ENCODE data around the gene CBFA2T2. TPM values are rescaled to one million over a fixed set of nuclear protein-coding genes. Genes with fewer than 3 reads are reported as not detected.
"Not testable (repeated sequence)": the region's sequence is repeated elsewhere in the genome, so short reads cannot be mapped to it uniquely, and the experiment has no call there.

The CBFA2T2 gene
- polyA plus RNA-seq, 5 donors: 34.1 to 48.8 (median 40.5) TPM

DNA sequence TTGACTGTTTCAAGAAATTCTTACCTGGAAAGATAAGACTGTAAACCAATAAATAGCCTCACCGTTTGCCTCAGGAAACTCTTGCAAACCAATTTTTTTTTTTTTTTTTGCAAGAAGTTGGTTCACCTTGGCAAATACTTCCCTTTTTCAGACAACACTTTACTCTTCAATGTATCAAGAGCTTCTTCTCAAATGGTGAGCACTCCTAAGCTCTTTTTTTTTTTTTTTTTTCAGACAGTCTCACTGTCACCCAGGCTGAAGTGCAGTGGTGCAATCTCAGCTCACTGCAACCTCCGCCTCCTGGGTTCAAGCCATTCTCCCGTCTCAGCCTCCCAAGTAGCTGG lies 23.6 kb upstream of the CBFA2T2 start:
- DNase-seq: no peak

GRCh38 chr20:33470457-33470856 lies 19.4 kb upstream of the CBFA2T2 start:
- DNase-seq: no peak

GRCh38 chr20:33470866-33471265 lies 19.0 kb upstream of the CBFA2T2 start:
- DNase-seq: no peak

DNA sequence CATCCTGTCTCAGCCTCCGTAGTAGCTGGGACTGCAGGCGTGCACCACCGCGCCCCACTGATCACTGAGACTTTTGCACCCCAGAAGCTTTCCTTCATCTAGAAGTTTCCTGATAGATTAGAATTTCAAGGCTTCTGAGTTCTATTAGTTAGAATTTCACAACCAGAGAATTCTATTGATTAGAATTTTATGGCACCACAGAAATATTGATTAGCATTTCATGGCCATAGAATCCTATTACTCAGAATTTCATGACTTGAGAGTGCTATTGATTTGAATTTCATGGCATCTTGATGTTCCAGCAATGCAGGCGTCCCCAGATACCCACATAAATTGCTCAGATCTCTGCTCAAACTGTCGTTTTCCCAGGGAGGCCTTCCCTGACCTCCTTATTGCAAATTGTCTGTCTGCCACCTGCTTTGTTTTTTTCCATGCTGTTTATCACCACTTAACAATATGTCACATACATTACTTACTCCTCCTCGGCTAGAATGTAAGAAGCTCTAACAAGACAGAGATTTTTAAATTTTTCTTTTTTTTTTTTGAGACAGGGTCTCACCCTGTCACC lies 16.9 kb upstream of the CBFA2T2 start:
- DNase-seq: no peak

GRCh38 chr20:33474097-33474873 lies 15.6 kb upstream of the CBFA2T2 start:
- DNase-seq: no peak

DNA sequence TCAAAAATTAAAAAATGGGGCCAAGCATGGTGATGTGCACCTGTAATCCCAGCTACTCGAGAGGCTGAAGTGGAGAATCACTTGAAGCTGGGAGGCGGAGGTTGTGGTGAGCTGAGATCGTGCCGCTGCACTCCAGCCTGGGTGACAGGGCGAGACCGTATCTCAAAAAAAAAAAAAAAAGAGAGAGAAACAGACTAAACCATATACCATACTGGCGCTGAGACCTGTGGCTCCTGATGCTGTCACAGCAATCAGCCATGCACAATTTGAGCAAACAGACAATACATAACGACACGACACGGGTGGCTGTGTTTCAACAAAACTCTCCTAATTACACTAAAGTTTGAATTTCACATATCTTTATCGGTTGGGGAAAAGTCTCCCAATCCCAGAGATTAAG lies 14.9 kb upstream of the CBFA2T2 start:
- DNase-seq: no peak

DNA sequence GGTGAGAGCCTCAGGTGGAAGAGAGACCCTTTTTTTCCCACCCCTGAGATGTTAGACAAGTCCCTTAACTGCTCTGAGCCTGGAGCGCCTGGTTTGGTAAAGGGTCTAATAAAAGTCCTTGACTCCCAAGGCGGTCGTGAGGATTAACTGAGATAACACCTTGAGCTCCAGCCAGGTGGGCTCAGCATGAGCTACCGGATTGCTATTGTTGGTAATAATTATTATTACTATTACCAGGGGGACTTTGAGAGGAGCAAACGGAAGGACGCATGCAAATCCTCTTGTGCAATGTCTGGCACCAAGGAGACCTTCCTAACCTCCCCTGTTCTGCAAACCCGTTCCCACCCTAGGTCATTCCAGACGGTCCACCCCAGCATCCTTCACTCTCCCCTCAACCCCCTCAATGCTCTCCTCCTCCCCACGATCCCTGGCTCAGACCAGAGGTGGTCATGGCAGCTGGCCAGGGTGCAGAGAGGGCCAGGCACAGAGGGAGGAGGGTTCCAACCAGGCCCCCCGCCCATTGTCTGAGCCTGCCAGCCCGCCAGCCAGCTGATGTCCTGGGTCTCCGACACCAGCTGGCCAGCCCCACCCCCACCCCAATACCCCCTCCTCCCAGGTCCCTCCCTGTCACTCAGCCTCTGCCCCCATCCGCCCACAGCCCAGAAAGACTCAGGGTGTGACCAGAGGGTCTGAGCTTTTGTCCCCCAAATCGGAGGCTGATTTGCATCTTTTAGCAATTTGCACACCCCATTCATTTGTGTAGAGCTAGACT lies 14.3 kb upstream of the CBFA2T2 start:
- DNase-seq: no peak

DNA sequence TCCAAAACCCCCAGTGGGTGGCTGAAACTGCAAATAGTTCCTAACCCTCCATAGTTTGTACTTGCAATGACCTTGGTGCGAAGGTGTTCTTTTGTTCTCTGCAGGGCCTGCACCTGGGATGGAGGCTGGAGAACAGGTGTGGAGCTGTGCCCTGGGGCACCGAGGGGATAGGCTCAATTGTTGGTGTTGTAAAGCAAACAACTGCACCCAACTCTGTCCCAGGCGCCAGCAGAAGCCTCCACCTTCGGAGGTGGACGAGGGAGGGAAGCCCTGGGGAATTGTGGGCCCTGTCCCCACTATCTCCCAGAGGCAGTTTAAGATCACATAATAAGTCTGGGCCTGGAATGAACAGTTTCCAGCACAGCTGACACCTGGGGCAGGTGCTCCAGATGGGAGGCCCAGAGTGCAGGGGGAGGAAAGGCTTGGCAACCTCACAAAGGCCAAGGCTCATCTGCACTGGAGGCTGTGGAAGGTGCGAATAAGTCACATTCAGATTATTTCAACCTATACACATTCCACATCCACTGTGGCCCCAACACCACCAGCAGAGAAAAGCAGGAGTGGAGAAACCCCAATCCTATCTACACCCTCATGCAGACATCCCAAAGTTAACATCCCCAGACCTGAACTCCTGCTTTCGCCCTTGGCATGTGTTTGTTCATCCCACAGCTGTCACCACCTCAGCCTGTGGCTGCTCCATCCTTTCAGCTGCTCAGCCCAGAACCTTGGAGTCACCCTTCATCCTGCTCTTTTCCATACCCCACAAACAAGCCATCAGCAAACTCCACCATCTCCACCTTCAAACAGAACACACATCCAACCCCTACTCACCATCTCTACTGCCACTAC lies 12.3 kb upstream of the CBFA2T2 start:
- DNase-seq: no peak

GRCh38 chr20:33480048-33480447 lies 9.8 kb upstream of the CBFA2T2 start:
- DNase-seq: no peak

GRCh38 chr20:33481431-33481941 lies 8.4 kb upstream of the CBFA2T2 start:
- no peak for DNase-seq

DNA sequence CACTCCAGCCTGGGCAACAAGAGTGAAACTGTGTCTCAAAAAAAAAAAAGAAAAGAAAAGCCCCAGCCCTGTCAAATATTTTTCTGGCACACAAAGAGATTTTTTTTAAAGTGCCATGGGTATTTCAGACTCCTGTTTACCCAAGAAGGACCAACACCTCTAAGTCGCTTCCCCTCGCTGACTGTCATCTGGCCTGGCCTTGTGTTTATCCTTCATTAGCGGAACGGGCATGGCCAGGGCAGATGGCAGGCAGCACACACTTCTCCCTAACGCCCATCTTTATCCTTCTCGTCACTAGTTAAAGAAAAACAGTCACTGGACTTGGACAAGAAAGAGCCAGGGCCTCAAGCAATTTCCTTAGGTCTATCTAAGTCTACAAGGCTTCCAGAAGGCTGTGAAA lies 7.3 kb upstream of the CBFA2T2 start:
- no peak for DNase-seq

GRCh38 chr20:33483186-33483585 lies 6.7 kb upstream of the CBFA2T2 start:
- DNase-seq: not testable (repeated sequence)

GRCh38 chr20:33488201-33488600 lies 1.7 kb upstream of the CBFA2T2 start:
- no peak for DNase-seq

DNA sequence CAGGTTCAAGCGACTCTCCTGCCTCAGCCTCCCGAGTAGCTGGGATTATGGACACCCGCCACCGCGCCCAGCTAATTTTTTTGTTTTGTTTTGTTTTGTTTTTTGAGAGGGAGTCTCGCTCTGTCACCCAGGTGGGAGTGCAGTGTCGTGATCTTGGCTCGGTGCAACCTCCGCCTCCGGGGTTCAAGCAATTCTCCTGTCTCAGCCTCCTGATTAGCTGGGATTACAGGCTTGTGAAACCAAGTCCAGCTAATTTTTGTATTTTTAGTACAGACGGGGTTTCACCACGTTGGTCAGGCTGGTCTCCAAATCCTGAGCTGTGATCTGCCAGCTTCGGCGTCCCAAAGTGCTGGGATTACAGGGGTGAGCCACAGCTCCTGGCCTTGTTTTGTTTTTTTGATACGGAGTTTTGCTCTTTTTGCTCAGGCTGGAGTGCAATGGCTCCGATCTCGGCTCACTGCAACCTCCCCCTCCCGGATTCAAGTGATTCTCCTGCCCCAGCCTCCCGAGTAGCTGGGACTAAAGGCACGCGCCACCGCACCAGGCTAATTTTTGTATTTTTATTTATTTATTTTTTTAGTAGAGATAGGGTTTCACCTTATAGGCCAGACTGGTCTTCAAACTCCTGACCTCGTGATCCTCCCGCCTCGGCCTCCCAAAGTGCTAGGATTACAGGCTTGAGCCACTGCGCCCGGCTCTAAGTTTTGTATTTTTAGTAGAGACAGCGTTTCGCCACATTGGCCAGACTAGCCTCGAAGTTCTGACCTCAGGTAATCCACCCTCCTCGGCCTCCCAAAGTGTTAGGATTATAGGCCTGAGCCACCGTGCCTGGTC lies 1.0 kb upstream of the CBFA2T2 start:
- not testable (repeated sequence) for DNase-seq

GRCh38 chr20:33489495-33490022 lies 337 bp upstream of the CBFA2T2 start:
- DNase-seq: peak; percentile 96 to 97

DNA sequence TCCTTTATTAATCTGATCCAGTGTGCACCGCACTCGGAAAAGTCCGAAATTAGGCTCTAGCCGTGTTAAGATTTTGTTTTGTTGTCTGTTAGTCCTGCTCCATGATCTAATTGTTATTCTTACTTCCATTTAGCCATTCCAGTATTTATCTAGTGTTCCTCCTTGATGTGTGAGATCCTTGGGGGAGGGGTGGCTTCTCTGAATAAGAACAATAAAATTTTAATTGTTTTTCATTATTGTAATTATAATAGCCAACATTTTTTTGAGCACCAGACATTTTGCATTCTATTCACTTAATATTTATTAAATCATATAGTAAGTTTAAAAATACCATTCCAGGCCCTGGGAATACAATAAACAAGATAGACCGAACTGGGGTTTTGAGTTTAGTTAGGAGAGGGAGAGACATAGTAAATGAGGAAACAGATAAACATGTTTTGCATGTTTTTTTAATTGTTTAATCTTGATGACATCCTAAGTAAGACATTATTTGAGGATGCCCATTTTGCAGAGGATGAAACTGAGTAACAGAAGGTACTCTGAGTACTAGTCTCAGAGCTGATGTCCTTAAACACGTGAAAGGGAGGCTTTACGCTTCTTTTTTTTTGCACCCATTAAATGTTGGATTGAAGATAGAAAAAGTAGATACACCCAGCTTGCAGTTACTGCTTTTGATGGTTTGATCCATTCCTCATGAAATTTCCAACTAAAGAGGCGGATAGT lies 1.2 kb downstream of the CBFA2T2 start:
- DNase-seq: no peak

GRCh38 chr20:33493076-33493766 lies 3.3 kb downstream of the CBFA2T2 start:
- no peak for DNase-seq

- DNase-seq: not testable (repeated sequence)
Observed at GRCh38 chr20:33496776-33497175, 6.9 kb downstream of the CBFA2T2 start.

- no peak for DNase-seq
Observed at GRCh38 chr20:33499355-33499754, 9.5 kb downstream of the CBFA2T2 start.
